NCI-H446 (cell line): ENCODE measurements around the gene OR5F1.

Experiments
- DNase-seq, 2 experiments: peaks; one replicate each; lab custom pipeline; 2025; lab: John Stamatoyannopoulos, UW

The OR5F1 gene

GRCh38 chr11:55994525-55994924 lies at the start of gene OR5F1:
OR5F1 (minus strand) TSS chr11:55994625; CDS start chr11:55994625, 0 bp downstream.
- no peak for DNase-seq

- no peak for DNase-seq
Measured at GRCh38 chr11:56027354-56027753, 32.9 kb upstream of the OR5F1 start, which contains the start of gene OR5AS1. OR5AS1 (plus strand) TSS chr11:56027654; CDS start chr11:56030419, 2,765 bp downstream.

GRCh38 chr11:56013805-56014204 lies 19.4 kb upstream of the OR5F1 start:
- no peak for DNase-seq

GRCh38 chr11:56010716-56011115 lies 16.3 kb upstream of the OR5F1 start:
- DNase-seq: no peak

GRCh38 chr11:55970935-55971334 lies 23.5 kb downstream of the OR5F1 start:
- DNase-seq: no peak

GRCh38 chr11:55969845-55970244 lies 24.6 kb downstream of the OR5F1 start, which contains the start of gene OR10AG1:
OR10AG1 (minus strand) TSS chr11:55969945; CDS start chr11:55969907, 38 bp downstream.
- no peak for DNase-seq

GRCh38 chr11:55967914-55968313 lies 26.5 kb downstream of the OR5F1 start:
- no peak for DNase-seq

- no peak for DNase-seq
Measured at GRCh38 chr11:55966391-55966790, 28.0 kb downstream of the OR5F1 start.

- no peak for DNase-seq
Measured at GRCh38 chr11:55956521-55956920, 37.9 kb downstream of the OR5F1 start.

- DNase-seq: no peak
Measured at GRCh38 chr11:55949330-55949729, 45.1 kb downstream of the OR5F1 start.
